SH-SY5Y (cell line): ENCODE measurements around the gene ODAM.

Experiments
- GATA2 ChIP-seq: IDR thresholded peaks from 2 replicates; pipeline ENCODE4 v1.6.1; 2011; ENCODE audit warnings: mild to moderate bottlenecking, low read depth, low read length
- GATA3 ChIP-seq: IDR thresholded peaks from 2 replicates; pipeline ENCODE4 v1.6.1; 2011; ENCODE audit warnings: low read depth, mild to moderate bottlenecking, low read length, moderate library complexity

- TF ChIP-seq GATA2 (no peak), GATA3 (no peak)
These were observed 41.6 kb upstream of the ODAM start, which contains the start of gene PRR27 for GRCh38 chr4:70153937-70154336.
